NCI-H1694 treated with DMSO at 0.1 percent for 48 hours (cell line): ENCODE measurements around the gene CLCN4.

ENCODE experiments used
- DNase-seq: peaks from one replicate; lab custom pipeline; 2025; lab: John Stamatoyannopoulos, UW

The CLCN4 gene

GRCh38 chrX:10197279-10198210 lies 40.8 kb downstream of the CLCN4 start:
- DNase-seq = no peak

- DNase-seq = no peak
These were observed 41.5 kb downstream of the CLCN4 start for GRCh38 chrX:10198254-10198653.

- DNase-seq = no peak
These were observed 42.4 kb downstream of the CLCN4 start for GRCh38 chrX:10199212-10199611.

GRCh38 chrX:10203617-10204016 lies 46.8 kb downstream of the CLCN4 start:
- no peak for DNase-seq

- no peak for DNase-seq
These were observed 49.5 kb downstream of the CLCN4 start for GRCh38 chrX:10206317-10206716.

GRCh38 chrX:10208281-10208856 lies 51.6 kb downstream of the CLCN4 start:
- DNase-seq = no peak

GRCh38 chrX:10208953-10209352 lies 52.2 kb downstream of the CLCN4 start:
- no peak for DNase-seq

GRCh38 chrX:10212395-10212794 lies 55.6 kb downstream of the CLCN4 start:
- no peak for DNase-seq

GRCh38 chrX:10213716-10214115 lies 56.9 kb downstream of the CLCN4 start:
- no peak for DNase-seq

- no peak for DNase-seq
These were observed 59.4 kb downstream of the CLCN4 start for GRCh38 chrX:10216208-10216607.

- DNase-seq = no peak
These were observed 60.4 kb downstream of the CLCN4 start for GRCh38 chrX:10217198-10217597.

- no peak for DNase-seq
These were observed 64.9 kb downstream of the CLCN4 start for GRCh38 chrX:10221651-10222050.

- no peak for DNase-seq
These were observed 66.5 kb downstream of the CLCN4 start for GRCh38 chrX:10223276-10223675.

GRCh38 chrX:10223781-10224180 lies 67.0 kb downstream of the CLCN4 start:
- no peak for DNase-seq

GRCh38 chrX:10230222-10230621 lies 73.4 kb downstream of the CLCN4 start:
- DNase-seq = no peak

GRCh38 chrX:10231461-10231860 lies 74.7 kb downstream of the CLCN4 start:
- DNase-seq = no peak

- DNase-seq = peak; percentile 50
These were observed 76.4 kb downstream of the CLCN4 start for GRCh38 chrX:10233173-10233572.

GRCh38 chrX:10233696-10234095 lies 76.9 kb downstream of the CLCN4 start:
- no peak for DNase-seq

GRCh38 chrX:10235851-10236250 lies 79.1 kb downstream of the CLCN4 start:
- DNase-seq = no peak

GRCh38 chrX:10237241-10237640 lies 80.5 kb downstream of the CLCN4 start:
- no peak for DNase-seq

- no peak for DNase-seq
These were observed 82.9 kb downstream of the CLCN4 start for GRCh38 chrX:10239611-10240064.

- DNase-seq = no peak
These were observed 84.1 kb downstream of the CLCN4 start for GRCh38 chrX:10240918-10241317.

GRCh38 chrX:10242026-10242425 lies 85.3 kb downstream of the CLCN4 start:
- no peak for DNase-seq
